GM19395 (cell line): ENCODE measurements around the gene PREP.
"Not testable (repeated sequence)": the region's sequence is repeated elsewhere in the genome, so short reads cannot be mapped to it uniquely, and the experiment has no call there.

Experiments
- ATAC-seq: cut with Tn5 transposase; IDR thresholded peaks from one replicate; pipeline ENCODE4 v1.9.1; 2021; ENCODE audit warnings: mild to moderate bottlenecking, moderate library complexity; ENCODE audit not compliant: unreplicated experiment

Gene PREP

GRCh38 chr6:105276374-105276773 lies 126.5 kb downstream of the PREP start:
- ATAC-seq: no peak

- no peak for ATAC-seq
Observed at GRCh38 chr6:105275542-105275941, 127.3 kb downstream of the PREP start.

- no peak for ATAC-seq
Observed at GRCh38 chr6:105274678-105275077, 128.2 kb downstream of the PREP start.

GRCh38 chr6:105273589-105273988 lies 129.3 kb downstream of the PREP start:
- no peak for ATAC-seq

- ATAC-seq: no peak
Observed at GRCh38 chr6:105272786-105273185, 130.1 kb downstream of the PREP start.

GRCh38 chr6:105270511-105270910 lies 132.4 kb downstream of the PREP start:
- ATAC-seq: no peak

GRCh38 chr6:105269390-105269789 lies 133.5 kb downstream of the PREP start:
- no peak for ATAC-seq

GRCh38 chr6:105263685-105264610 lies 138.9 kb downstream of the PREP start:
- no peak for ATAC-seq

GRCh38 chr6:105259913-105260889 lies 142.7 kb downstream of the PREP start:
- no peak for ATAC-seq

- ATAC-seq: no peak
Observed at GRCh38 chr6:105258816-105259215, 144.1 kb downstream of the PREP start.

GRCh38 chr6:105257340-105257739 lies 145.5 kb downstream of the PREP start:
- peak; percentile 72 for ATAC-seq

GRCh38 chr6:105256619-105257018 lies 146.3 kb downstream of the PREP start:
- no peak for ATAC-seq

GRCh38 chr6:105253787-105254186 lies 149.1 kb downstream of the PREP start:
- no peak for ATAC-seq

GRCh38 chr6:105251689-105252088 lies 151.2 kb downstream of the PREP start:
- ATAC-seq: no peak

GRCh38 chr6:105250533-105250932 lies 152.3 kb downstream of the PREP start:
- ATAC-seq: no peak

- no peak for ATAC-seq
Observed at GRCh38 chr6:105243487-105243886, 159.4 kb downstream of the PREP start.

- no peak for ATAC-seq
Observed at GRCh38 chr6:105235155-105235554, 167.7 kb downstream of the PREP start.

GRCh38 chr6:105231771-105232170 lies 171.1 kb downstream of the PREP start:
- not testable (repeated sequence) for ATAC-seq
